Ovary (tissue), 3 donors: Measurements from ENCODE around the gene APEX1.

Experiments used
- EP300 ChIP-seq: sonication (generic); formaldehyde crosslinking; IDR thresholded peaks from one replicate; pipeline ENCODE4 v1.6.1; 2017; ENCODE audit warnings: antibody characterized with exemption
- POLR2A ChIP-seq: fragments of 450-650 bp; IDR thresholded peaks from one replicate; pipeline ENCODE4 v1.6.1; 2017; ENCODE audit warnings: antibody characterized with exemption, mild to moderate bottlenecking, moderate library complexity
- TF ChIP-seq, protein P1 (sequence below), 3 donors: fragments of 450-650 bp in 2 of 3; fragments of 200-600 bp in 1 of 3; IDR thresholded peaks; one replicate each; pipeline versions ENCODE4 v1.5.1 to v1.8.0; 2016 to 2022; ENCODE audit warnings: antibody characterized with exemption in 3 of 3, mild to moderate bottlenecking in 1 of 3
- donor health status: DM: no; HTN: no; CAD: no.

DNA sequence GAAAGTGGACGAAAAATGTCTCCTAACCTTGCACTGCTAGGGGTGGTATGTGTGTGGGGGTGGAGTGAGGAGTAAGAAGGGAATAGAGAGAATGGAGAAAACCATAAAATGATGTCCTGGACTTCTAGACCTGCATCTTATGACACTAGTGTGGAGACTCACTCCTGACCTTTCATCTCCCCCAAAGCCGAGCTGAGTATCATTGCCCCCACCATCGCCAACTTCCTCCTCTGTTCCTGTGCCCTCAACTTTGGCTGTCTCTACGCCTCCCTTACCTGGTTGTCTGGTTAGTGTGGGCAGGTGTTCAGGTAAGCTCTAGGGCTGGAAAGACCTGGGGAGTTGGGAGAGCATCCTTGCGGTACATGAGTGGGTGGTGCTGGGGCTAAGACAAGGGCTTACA is 14.6 kb upstream of the APEX1 start:
- TF ChIP-seq EP300 (no peak), POLR2A (no peak)
- TF ChIP-seq, protein P1, sequence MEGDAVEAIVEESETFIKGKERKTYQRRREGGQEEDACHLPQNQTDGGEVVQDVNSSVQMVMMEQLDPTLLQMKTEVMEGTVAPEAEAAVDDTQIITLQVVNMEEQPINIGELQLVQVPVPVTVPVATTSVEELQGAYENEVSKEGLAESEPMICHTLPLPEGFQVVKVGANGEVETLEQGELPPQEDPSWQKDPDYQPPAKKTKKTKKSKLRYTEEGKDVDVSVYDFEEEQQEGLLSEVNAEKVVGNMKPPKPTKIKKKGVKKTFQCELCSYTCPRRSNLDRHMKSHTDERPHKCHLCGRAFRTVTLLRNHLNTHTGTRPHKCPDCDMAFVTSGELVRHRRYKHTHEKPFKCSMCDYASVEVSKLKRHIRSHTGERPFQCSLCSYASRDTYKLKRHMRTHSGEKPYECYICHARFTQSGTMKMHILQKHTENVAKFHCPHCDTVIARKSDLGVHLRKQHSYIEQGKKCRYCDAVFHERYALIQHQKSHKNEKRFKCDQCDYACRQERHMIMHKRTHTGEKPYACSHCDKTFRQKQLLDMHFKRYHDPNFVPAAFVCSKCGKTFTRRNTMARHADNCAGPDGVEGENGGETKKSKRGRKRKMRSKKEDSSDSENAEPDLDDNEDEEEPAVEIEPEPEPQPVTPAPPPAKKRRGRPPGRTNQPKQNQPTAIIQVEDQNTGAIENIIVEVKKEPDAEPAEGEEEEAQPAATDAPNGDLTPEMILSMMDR (IDR thresholded peaks at IDR 0.05): no peak
